Measurements from ENCODE around the gene PIP5KL1.

GRCh38 chr9:127963359-127964064, 32.9 kb upstream of the PIP5KL1 start:
- TF ChIP-seq CTCF (optimal IDR thresholded peaks at IDR 0.05 in 1 of 3, IDR thresholded peaks at IDR 0.05 in 1 of 3, conservative IDR thresholded peaks at IDR 0.05 in 1 of 3; ENCODE audit: extremely low read depth in 1 of 3, insufficient read depth in 2 of 3, low read length in 3 of 3) (no peak), EZH2 (IDR thresholded peaks at IDR 0.05; ENCODE audit: low read length) (no peak)

All from keratinocyte (primary cell).